ENCODE measurements around the gene PMM1.

Gene PMM1

GRCh38 chr22:41528132-41528766 is 61.4 kb downstream of the PMM1 start:
- no peak overlapping the region for H3K4me3 ChIP-seq (ENCODE audit: extremely low read depth, insufficient read depth, low read length, poor library complexity, severe bottlenecking)
- WGBS, 2 experiments (ENCODE audit: insufficient coverage in 2 of 2): 94 to 95% methylated on average over 12 of the region's 16 CpGs
- H3K36me3 ChIP-seq (ENCODE audit: control insufficient read depth, insufficient read depth, low read length): peaks cover 87% of the 10 kb centered on the region
- no peaks in the 10 kb centered on the region for H3K9me3 ChIP-seq (ENCODE audit: control insufficient read depth, low read length)
- H3K4me1 ChIP-seq (ENCODE audit: control insufficient read depth, insufficient read depth, low read length, poor library complexity, severe bottlenecking): no peaks in the 10 kb centered on the region
- H3K27ac ChIP-seq (ENCODE audit: low read depth, low read length, severe bottlenecking): no peak overlapping the region
